Stomach (tissue), 4 donors: Measurements from ENCODE around the gene CHCHD6.

ENCODE experiments used
- EP300 ChIP-seq: sonication (generic); formaldehyde crosslinking; IDR thresholded peaks from one replicate; pipeline ENCODE4 v1.6.1; 2017; ENCODE audit warnings: antibody characterized with exemption
- POLR2A ChIP-seq, 4 donors: fragments of 450-650 bp; IDR thresholded peaks; one replicate each; pipeline ENCODE4 v1.6.1; 2016; ENCODE audit warnings: antibody characterized with exemption in 4 of 4, control low read depth in 2 of 4, mild to moderate bottlenecking in 1 of 4, moderate library complexity in 1 of 4
- POLR2AphosphoS5 ChIP-seq, 3 donors: sonication (generic); formaldehyde crosslinking; IDR thresholded peaks; one replicate each; pipeline ENCODE4 v1.6.1; 2016; ENCODE audit warnings: antibody characterized with exemption in 3 of 3
- TF ChIP-seq, protein P1 (sequence below), 7 experiments: fragments of 450-650 bp in 4 of 7; fragments of 200-600 bp in 3 of 7; sonication (generic) in 3 of 7; IDR thresholded peaks; one replicate each; pipeline ENCODE4 v1.5.1; 2016 to 2019; ENCODE audit warnings: antibody characterized with exemption in 7 of 7, control low read depth in 2 of 7, mild to moderate bottlenecking in 1 of 7

DNA sequence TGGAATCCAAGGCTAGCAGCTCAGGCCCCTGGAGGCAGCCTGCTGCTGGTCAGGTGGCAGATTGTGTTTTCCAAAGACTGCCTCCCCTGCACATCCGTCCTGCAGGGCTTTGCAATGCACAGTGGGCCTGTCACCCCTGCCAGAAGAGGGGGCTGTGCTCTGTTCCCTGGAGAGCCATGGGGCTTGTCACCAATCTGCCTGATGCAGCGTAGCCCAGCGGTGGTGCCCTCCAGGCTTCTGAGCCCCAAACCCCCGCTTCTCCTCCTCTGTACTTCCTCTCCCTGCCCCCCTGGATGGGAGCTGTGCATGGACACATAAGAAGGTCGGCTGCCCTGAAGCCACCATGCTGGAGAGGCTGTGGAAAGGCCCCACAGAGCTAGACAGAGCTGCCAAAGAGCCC lies 268.8 kb downstream of the CHCHD6 start:
- TF ChIP-seq, protein P1, sequence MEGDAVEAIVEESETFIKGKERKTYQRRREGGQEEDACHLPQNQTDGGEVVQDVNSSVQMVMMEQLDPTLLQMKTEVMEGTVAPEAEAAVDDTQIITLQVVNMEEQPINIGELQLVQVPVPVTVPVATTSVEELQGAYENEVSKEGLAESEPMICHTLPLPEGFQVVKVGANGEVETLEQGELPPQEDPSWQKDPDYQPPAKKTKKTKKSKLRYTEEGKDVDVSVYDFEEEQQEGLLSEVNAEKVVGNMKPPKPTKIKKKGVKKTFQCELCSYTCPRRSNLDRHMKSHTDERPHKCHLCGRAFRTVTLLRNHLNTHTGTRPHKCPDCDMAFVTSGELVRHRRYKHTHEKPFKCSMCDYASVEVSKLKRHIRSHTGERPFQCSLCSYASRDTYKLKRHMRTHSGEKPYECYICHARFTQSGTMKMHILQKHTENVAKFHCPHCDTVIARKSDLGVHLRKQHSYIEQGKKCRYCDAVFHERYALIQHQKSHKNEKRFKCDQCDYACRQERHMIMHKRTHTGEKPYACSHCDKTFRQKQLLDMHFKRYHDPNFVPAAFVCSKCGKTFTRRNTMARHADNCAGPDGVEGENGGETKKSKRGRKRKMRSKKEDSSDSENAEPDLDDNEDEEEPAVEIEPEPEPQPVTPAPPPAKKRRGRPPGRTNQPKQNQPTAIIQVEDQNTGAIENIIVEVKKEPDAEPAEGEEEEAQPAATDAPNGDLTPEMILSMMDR (IDR thresholded peaks at IDR 0.05) = no peak
- TF ChIP-seq POLR2A (IDR thresholded peaks at IDR 0.05) = no peak
- TF ChIP-seq POLR2AphosphoS5 (IDR thresholded peaks at IDR 0.05) = no peak
- TF ChIP-seq EP300 = no peak
